DND-41 (cell line): ENCODE measurements around the gene BCAN.

ENCODE experiments used
- ATAC-seq: fragments of 200-7000 bp; cut with Tn5 transposase; 3 replicates; pipeline ENCODE4 v1.9.1; 2021; ENCODE audit warnings: low read depth; ENCODE audit not compliant: insufficient read depth
- DNase-seq: peaks from one replicate; pipeline ENCODE4 v3.0.0-alpha.2; 2020
- H2AFZ ChIP-seq: 2 replicates; pipeline ENCODE4 v1.6.0; 2012; ENCODE audit warnings: low read depth, low read length
- H3K27ac ChIP-seq: 2 replicates; pipeline ENCODE4 v1.5.1; 2012; ENCODE audit warnings: low read length, inconsistent platforms
- H3K27me3 ChIP-seq: fragments of 200-600 bp; sonication (generic); 2 replicates; pipeline ENCODE4 v1.6.0; 2012; ENCODE audit warnings: low read length, mild to moderate bottlenecking, inconsistent platforms; ENCODE audit not compliant: insufficient read depth, poor library complexity
- H3K36me3 ChIP-seq: 2 replicates; pipeline ENCODE4 v1.5.1; 2012; ENCODE audit warnings: low read length, inconsistent platforms; ENCODE audit not compliant: insufficient read depth
- H3K4me1 ChIP-seq: 2 replicates; pipeline ENCODE4 v1.5.1; 2012; ENCODE audit warnings: mild to moderate bottlenecking, low read length; ENCODE audit not compliant: insufficient read depth
- H3K4me2 ChIP-seq: 2 replicates; pipeline ENCODE4 v1.6.0; 2012; ENCODE audit warnings: mild to moderate bottlenecking, moderate library complexity, low read length, inconsistent platforms; ENCODE audit not compliant: insufficient read depth
- H3K4me3 ChIP-seq, 2 experiments: fragments of 200-600 bp in 1 of 2; shearing (Covaris generic) in 1 of 2; 2 replicates each; pipeline ENCODE4 v1.5.1; 2012 to 2016; ENCODE audit warnings: inconsistent platforms in 2 of 2, low read length in 2 of 2, mild to moderate bottlenecking in 2 of 2, low read depth in 1 of 2, moderate library complexity in 1 of 2
- H3K79me2 ChIP-seq: 2 replicates; pipeline ENCODE4 v1.6.0; 2012; ENCODE audit warnings: low read length, inconsistent platforms; ENCODE audit not compliant: insufficient read depth
- H3K9ac ChIP-seq: 2 replicates; pipeline ENCODE4 v1.6.0; 2012; ENCODE audit warnings: low read depth, mild to moderate bottlenecking, inconsistent platforms, low read length, moderate library complexity
- H3K9me3 ChIP-seq: 2 replicates; pipeline ENCODE4 v1.5.1; 2012; ENCODE audit warnings: low read length, moderate library complexity, mild to moderate bottlenecking, inconsistent platforms; ENCODE audit not compliant: insufficient read depth, severe bottlenecking
- H4K20me1 ChIP-seq: 2 replicates; pipeline ENCODE4 v1.6.0; 2012; ENCODE audit warnings: low read length; ENCODE audit not compliant: insufficient read depth
- EZH2 ChIP-seq: IDR thresholded peaks from 3 replicates; pipeline ENCODE4 v1.6.1; 2012; ENCODE audit warnings: borderline replicate concordance, low read depth, mild to moderate bottlenecking, moderate library complexity, low read length, inconsistent platforms; ENCODE audit not compliant: severe bottlenecking
- TF ChIP-seq, protein P1 (sequence below): IDR thresholded peaks from 2 replicates; pipeline ENCODE4 v1.5.1; 2012; ENCODE audit warnings: borderline replicate concordance, low read length, moderate library complexity, mild to moderate bottlenecking; ENCODE audit not compliant: poor library complexity, severe bottlenecking; ENCODE audit errors: extremely low read depth

The BCAN gene

DNA sequence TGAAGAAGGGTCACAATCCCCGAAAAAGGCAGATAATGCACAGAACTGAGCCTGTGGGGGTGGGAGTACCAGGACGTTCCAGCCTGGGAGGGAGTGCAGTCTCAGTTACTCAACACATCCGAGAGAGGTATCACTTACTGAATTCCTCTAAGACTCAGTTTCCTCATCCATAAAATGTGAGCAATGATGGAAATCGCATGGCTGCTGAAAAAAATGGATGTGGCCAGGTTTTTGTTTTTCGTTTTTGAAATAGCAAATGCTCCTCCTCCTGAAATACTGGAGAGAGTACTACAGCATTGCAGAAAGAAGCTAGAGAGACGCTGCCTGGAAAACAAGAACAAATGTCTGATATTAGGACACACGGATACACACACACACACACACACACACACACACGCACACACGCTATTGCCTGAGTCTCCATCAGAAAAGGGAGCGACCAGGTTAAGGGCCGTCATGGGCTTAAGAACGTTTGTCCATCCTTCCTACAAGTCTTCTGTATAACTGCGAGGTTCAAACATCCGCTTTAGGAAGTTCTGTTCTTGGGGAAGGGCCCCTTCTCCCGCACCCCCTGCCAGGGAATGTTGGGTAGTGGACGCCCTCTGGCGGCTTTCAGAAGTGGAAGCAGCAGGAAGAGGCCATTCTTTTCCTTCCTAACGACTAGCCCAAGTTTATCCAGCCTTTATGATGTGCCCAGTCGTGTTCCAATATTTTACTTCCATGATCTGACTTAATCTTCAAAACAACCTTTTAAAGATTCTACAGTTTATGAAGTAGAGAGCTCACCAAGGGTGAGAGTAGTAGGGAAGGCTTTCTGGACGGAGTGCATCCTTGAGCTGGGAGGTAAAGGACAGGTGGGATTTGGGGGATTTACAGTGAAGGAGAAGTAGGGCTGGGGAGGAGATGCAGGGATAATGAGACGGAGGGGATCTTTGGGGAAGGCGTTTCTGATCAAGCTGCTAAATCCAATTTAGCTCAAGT, 36.0 kb downstream of the BCAN start:
- Histone ChIP-seq H3K9me3 (no peaks in the 10 kb centered on the region), H4K20me1 (peaks cover 11% of the 10 kb centered on the region), H3K27me3 (peaks cover 69% of the 10 kb centered on the region), H3K4me2 (no peak overlapping the region), H3K4me3 (no peak overlapping the region), H3K79me2 (no peaks in the 10 kb centered on the region), H3K27ac (no peak overlapping the region), H3K36me3 (no peaks in the 10 kb centered on the region), H3K9ac (no peak overlapping the region), H3K4me1 (0 out of 2 replicates have a peak, but pooled peaks cover 3% of the 10 kb centered on the region), H2AFZ (no peak overlapping the region)
- TF ChIP-seq, protein P1, sequence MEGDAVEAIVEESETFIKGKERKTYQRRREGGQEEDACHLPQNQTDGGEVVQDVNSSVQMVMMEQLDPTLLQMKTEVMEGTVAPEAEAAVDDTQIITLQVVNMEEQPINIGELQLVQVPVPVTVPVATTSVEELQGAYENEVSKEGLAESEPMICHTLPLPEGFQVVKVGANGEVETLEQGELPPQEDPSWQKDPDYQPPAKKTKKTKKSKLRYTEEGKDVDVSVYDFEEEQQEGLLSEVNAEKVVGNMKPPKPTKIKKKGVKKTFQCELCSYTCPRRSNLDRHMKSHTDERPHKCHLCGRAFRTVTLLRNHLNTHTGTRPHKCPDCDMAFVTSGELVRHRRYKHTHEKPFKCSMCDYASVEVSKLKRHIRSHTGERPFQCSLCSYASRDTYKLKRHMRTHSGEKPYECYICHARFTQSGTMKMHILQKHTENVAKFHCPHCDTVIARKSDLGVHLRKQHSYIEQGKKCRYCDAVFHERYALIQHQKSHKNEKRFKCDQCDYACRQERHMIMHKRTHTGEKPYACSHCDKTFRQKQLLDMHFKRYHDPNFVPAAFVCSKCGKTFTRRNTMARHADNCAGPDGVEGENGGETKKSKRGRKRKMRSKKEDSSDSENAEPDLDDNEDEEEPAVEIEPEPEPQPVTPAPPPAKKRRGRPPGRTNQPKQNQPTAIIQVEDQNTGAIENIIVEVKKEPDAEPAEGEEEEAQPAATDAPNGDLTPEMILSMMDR: peak; percentile 75
- no peak for TF ChIP-seq EZH2
- ATAC-seq (peak; percentile 66), DNase-seq (peak; percentile 41)

- Histone ChIP-seq H2AFZ (no peak overlapping the region), H3K36me3 (no peaks in the 10 kb centered on the region), H3K9ac (no peak overlapping the region), H3K4me1 (0 out of 2 replicates have a peak, but pooled peaks cover 3% of the 10 kb centered on the region), H3K4me2 (no peak overlapping the region), H3K27ac (no peak overlapping the region), H3K4me3 (no peak overlapping the region), H3K9me3 (no peaks in the 10 kb centered on the region), H3K79me2 (no peaks in the 10 kb centered on the region), H3K27me3 (peaks cover 60% of the 10 kb centered on the region), H4K20me1 (peaks cover 3% of the 10 kb centered on the region; the same call in 1 of the 2 replicates)
- DNase-seq (no peak), ATAC-seq (no peak)
- TF ChIP-seq, protein P1: no peak
- no peak for TF ChIP-seq EZH2
Measured at GRCh38 chr1:156680056-156680455, 38.1 kb downstream of the BCAN start.

- no peak for DNase-seq
- no peak overlapping the region for H3K27ac ChIP-seq
- no peaks in the 10 kb centered on the region for H3K36me3 ChIP-seq
- no peak overlapping the region for H3K4me3 ChIP-seq
- ATAC-seq: no peak
- 0 out of 2 replicates have a peak, but pooled peaks cover 3% of the 10 kb centered on the region for H3K4me1 ChIP-seq
- H2AFZ ChIP-seq: no peak overlapping the region
- no peaks in the 10 kb centered on the region for H3K79me2 ChIP-seq
- peaks cover 3% of the 10 kb centered on the region; the same call in 1 of the 2 replicates for H4K20me1 ChIP-seq
- TF ChIP-seq, protein P1: no peak
- TF ChIP-seq EZH2: no peak
- no peaks in the 10 kb centered on the region for H3K9me3 ChIP-seq
- H3K4me2 ChIP-seq: no peak overlapping the region
- no peak overlapping the region for H3K9ac ChIP-seq
- peaks cover 60% of the 10 kb centered on the region for H3K27me3 ChIP-seq
Measured at GRCh38 chr1:156681196-156681960, 39.5 kb downstream of the BCAN start.
